Activated gamma-delta T cell treated with anti-CD3 and anti-CD28 coated beads, Interleukin-2, amount 50 U/mL, for 16 hours (primary cell): ENCODE results near the gene TMEM39B.
"Not testable (repeated sequence)": the region's sequence is repeated elsewhere in the genome, so short reads cannot be mapped to it uniquely, and the experiment has no call there.

Experiments used
- DNase-seq: peaks from one replicate; pipeline ENCODE4 v3.0.0-alpha.2; 2020; ENCODE audit warnings: low read depth

Gene TMEM39B

GRCh38 chr1:32113436-32113835 is 40.7 kb downstream of the TMEM39B start:
- not testable (repeated sequence) for DNase-seq

- DNase-seq = no peak
Measured at GRCh38 chr1:32114420-32114819, 41.7 kb downstream of the TMEM39B start.

- no peak for DNase-seq
Measured at GRCh38 chr1:32115496-32115895, 42.8 kb downstream of the TMEM39B start.

- DNase-seq = no peak
Measured at GRCh38 chr1:32116531-32116930, 43.8 kb downstream of the TMEM39B start.

GRCh38 chr1:32122151-32122550 is 49.4 kb downstream of the TMEM39B start:
- DNase-seq = no peak

- DNase-seq = not testable (repeated sequence)
Measured at GRCh38 chr1:32123361-32123760, 50.6 kb downstream of the TMEM39B start.

GRCh38 chr1:32125313-32125712 is 52.6 kb downstream of the TMEM39B start:
- DNase-seq = no peak

- DNase-seq = no peak
Measured at GRCh38 chr1:32126770-32127169, 54.0 kb downstream of the TMEM39B start.

GRCh38 chr1:32127409-32128198 is 54.9 kb downstream of the TMEM39B start:
- DNase-seq = no peak

GRCh38 chr1:32128479-32128878 is 55.7 kb downstream of the TMEM39B start:
- no peak for DNase-seq

GRCh38 chr1:32128964-32129363 is 56.2 kb downstream of the TMEM39B start:
- DNase-seq = no peak

- DNase-seq = not testable (repeated sequence)
Measured at GRCh38 chr1:32133950-32134280, 61.2 kb downstream of the TMEM39B start.

- DNase-seq = no peak
Measured at GRCh38 chr1:32137111-32137510, 64.4 kb downstream of the TMEM39B start.

GRCh38 chr1:32138965-32139364 is 66.2 kb downstream of the TMEM39B start:
- no peak for DNase-seq

- DNase-seq = no peak
Measured at GRCh38 chr1:32142446-32143301, 69.9 kb downstream of the TMEM39B start.

- not testable (repeated sequence) for DNase-seq
Measured at GRCh38 chr1:32143302-32143695, 70.6 kb downstream of the TMEM39B start.

- DNase-seq = no peak
Measured at GRCh38 chr1:32144033-32144432, 71.3 kb downstream of the TMEM39B start.

- not testable (repeated sequence) for DNase-seq
Measured at GRCh38 chr1:32147799-32148198, 75.1 kb downstream of the TMEM39B start.

- no peak for DNase-seq
Measured at GRCh38 chr1:32150847-32151246, 78.1 kb downstream of the TMEM39B start.

GRCh38 chr1:32151319-32151787 is 78.6 kb downstream of the TMEM39B start:
- DNase-seq = no peak
